Left lung (tissue), 10 donors: ENCODE data around the gene MMP2. TPM values are rescaled to one million over a fixed set of nuclear protein-coding genes. Genes with fewer than 3 reads are reported as not detected.
A peak's percentile ranks its signal among the peaks of the same experiment; 100 is the strongest.

Experiments used
- ATAC-seq: fragments of 200-7000 bp; cut with Tn5 transposase; one replicate; pipeline ENCODE4 v1.9.1; 2020; ENCODE audit warnings: moderate library complexity
- DNase-seq, 4 donors: peaks; one replicate each; pipeline ENCODE4 v3.0.0-alpha.2; 2013 to 2020
- H3K27ac ChIP-seq, 2 donors: fragments of 200-600 bp; sonication (generic) in 1 of 2; one replicate each; pipeline versions ENCODE4 v1.5.0 to v1.8.0; 2020 to 2021
- H3K27me3 ChIP-seq, 2 donors: fragments of 200-600 bp; sonication (generic) in 1 of 2; one replicate each; pipeline versions ENCODE4 v1.5.0 to v1.8.0; 2020 to 2021
- H3K36me3 ChIP-seq, 2 donors: fragments of 200-600 bp; sonication (generic) in 1 of 2; one replicate each; pipeline versions ENCODE4 v1.5.0 to v1.8.0; 2020 to 2021
- H3K4me1 ChIP-seq, 2 donors: fragments of 200-600 bp; one replicate each; pipeline ENCODE4 v1.8.0; 2021
- H3K4me3 ChIP-seq, 2 donors: fragments of 200-600 bp; sonication (generic) in 1 of 2; one replicate each; pipeline versions ENCODE4 v1.5.0 to v1.8.0; 2020 to 2021; ENCODE audit warnings: mild to moderate bottlenecking in 1 of 2
- H3K9me3 ChIP-seq, 2 donors: fragments of 200-600 bp; sonication (generic) in 1 of 2; one replicate each; pipeline versions ENCODE4 v1.5.0 to v1.8.0; 2020 to 2021
- intact Hi-C, 2 donors: fragments of 100-400 bp; cut with DNase I; formaldehyde crosslinking; loops; one replicate each; pipeline versions ENCODE4 v1.11.2 to v1.14.2; 2022
- polyA plus RNA-seq, 6 donors: library from polyadenylated mRNA; unstranded; fragments of 120-200 nt; gene quantifications; one replicate each; pipeline ENCODE4 v1.2.1, GENCODE V29; 2013; ENCODE audit not compliant: insufficient read length in 6 of 6
- total RNA-seq, 2 donors: library from RNA; stranded (reverse); fragmentation: NEBNext Ultra II Directional; extraction: Animal tissue kit (Norgen Biotek cat#: 25700); gene quantifications; one replicate each; pipeline ENCODE4 v1.2.1, GENCODE V29; 2021
- TF ChIP-seq, protein P1 (sequence below), 2 donors: fragments of 200-600 bp; sonication (generic) in 1 of 2; IDR thresholded peaks; one replicate each; pipeline versions ENCODE4 v1.5.0 to v1.8.0; 2021; ENCODE audit warnings: antibody characterized with exemption in 2 of 2
- donor health status: DM: no; HTN: yes; CAD: no.
- donor health status: DM: no; HTN: no; CAD: no.

MMP2 gene
- total and polyA plus RNA-seq, 8 donors: 300 to 677 (median 603) TPM

GRCh38 chr16:55471448-55472097, 7.4 kb upstream of the MMP2 start:
- Histone ChIP-seq H3K4me1 (no peaks in the 10 kb centered on the region), H3K4me3 (no peak overlapping the region), H3K36me3 (no peaks in the 10 kb centered on the region), H3K27ac (peak overlapping the region; percentile 14 to 20), H3K27me3 (no peaks in the 10 kb centered on the region), H3K9me3 (no peaks in the 10 kb centered on the region)
- DNase-seq (no peak), ATAC-seq (peak; percentile 62)
- intact Hi-C loops: no loop called here
- TF ChIP-seq, protein P1, sequence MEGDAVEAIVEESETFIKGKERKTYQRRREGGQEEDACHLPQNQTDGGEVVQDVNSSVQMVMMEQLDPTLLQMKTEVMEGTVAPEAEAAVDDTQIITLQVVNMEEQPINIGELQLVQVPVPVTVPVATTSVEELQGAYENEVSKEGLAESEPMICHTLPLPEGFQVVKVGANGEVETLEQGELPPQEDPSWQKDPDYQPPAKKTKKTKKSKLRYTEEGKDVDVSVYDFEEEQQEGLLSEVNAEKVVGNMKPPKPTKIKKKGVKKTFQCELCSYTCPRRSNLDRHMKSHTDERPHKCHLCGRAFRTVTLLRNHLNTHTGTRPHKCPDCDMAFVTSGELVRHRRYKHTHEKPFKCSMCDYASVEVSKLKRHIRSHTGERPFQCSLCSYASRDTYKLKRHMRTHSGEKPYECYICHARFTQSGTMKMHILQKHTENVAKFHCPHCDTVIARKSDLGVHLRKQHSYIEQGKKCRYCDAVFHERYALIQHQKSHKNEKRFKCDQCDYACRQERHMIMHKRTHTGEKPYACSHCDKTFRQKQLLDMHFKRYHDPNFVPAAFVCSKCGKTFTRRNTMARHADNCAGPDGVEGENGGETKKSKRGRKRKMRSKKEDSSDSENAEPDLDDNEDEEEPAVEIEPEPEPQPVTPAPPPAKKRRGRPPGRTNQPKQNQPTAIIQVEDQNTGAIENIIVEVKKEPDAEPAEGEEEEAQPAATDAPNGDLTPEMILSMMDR (IDR thresholded peaks at IDR 0.05): no peak

GRCh38 chr16:55473587-55473986, 5.4 kb upstream of the MMP2 start:
- intact Hi-C loops: no loop called here
- Histone ChIP-seq H3K9me3 (no peaks in the 10 kb centered on the region), H3K27ac (no peak overlapping the region), H3K36me3 (no peaks in the 10 kb centered on the region), H3K27me3 (peaks cover 0 to 13% of the 10 kb centered on the region in 2 donors), H3K4me1 (no peaks in the 10 kb centered on the region), H3K4me3 (no peak overlapping the region)
- DNase-seq: no peak
- TF ChIP-seq, protein P1 (IDR thresholded peaks at IDR 0.05): no peak
- ATAC-seq: no peak

DNA sequence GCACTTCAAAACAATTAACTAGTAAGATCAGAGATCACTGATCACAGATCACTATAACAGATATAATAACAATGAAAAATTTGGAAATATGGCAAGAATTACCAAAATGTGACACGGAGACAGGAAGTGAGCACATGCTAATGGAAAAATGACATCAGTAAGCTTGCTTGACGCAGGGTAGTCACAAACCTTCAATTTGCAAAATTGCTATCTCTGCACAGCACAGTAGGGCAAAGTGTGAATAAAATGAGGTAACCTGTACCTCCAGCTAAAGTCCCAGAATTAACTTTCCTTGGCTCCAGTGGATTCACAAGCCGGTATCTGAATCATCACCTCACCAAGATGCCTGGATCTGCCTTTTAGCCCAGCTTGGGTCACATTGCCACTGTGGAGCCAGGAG, 4.2 kb upstream of the MMP2 start:
- H3K36me3 ChIP-seq: no peaks in the 10 kb centered on the region
- intact Hi-C loops: no loop called here
- no peak overlapping the region for H3K27ac ChIP-seq
- ATAC-seq (no peak), DNase-seq (no peak)
- H3K27me3 ChIP-seq: peaks cover 8 to 26% of the 10 kb centered on the region in 2 donors
- H3K9me3 ChIP-seq: no peaks in the 10 kb centered on the region
- no peak overlapping the region for H3K4me3 ChIP-seq
- TF ChIP-seq, protein P1 (IDR thresholded peaks at IDR 0.05): no peak
- peaks cover 0 to 8% of the 10 kb centered on the region in 2 donors for H3K4me1 ChIP-seq

DNA sequence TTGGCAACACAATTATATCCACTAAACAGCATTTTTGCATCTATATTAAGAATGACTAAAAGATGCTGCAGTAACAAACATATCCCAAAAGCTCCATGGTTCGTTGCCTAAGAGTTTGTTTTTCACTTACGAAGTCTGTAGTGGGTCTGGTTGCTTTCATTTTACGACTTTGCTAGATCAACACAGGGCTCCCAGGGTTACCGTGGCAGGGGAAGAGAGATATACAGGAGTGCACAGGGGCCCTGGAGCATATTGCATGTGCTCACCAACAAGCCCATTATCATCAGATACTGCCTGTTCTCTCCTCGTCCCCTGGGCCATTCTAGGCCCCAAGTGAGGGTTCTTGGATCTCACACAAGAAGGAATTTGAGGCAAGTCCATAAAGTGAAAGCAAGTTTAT, 3.1 kb upstream of the MMP2 start:
- TF ChIP-seq, protein P1 (IDR thresholded peaks at IDR 0.05): no peak
- Histone ChIP-seq H3K27ac (peak overlapping the region in 1 of 2 donors; percentile 76), H3K4me3 (no peak overlapping the region), H3K9me3 (no peaks in the 10 kb centered on the region), H3K27me3 (peaks cover 8 to 37% of the 10 kb centered on the region in 2 donors), H3K4me1 (peaks cover 0 to 18% of the 10 kb centered on the region in 2 donors), H3K36me3 (no peaks in the 10 kb centered on the region)
- ATAC-seq (no peak), DNase-seq (no peak)
- intact Hi-C loops: no loop called here

- Histone ChIP-seq H3K27ac (peak overlapping the region in 1 of 2 donors; percentile 76), H3K4me3 (no peak overlapping the region), H3K9me3 (no peaks in the 10 kb centered on the region), H3K27me3 (peaks cover 8 to 44% of the 10 kb centered on the region in 2 donors), H3K36me3 (no peaks in the 10 kb centered on the region), H3K4me1 (peaks cover 0 to 18% of the 10 kb centered on the region in 2 donors)
- TF ChIP-seq, protein P1 (IDR thresholded peaks at IDR 0.05): no peak
- peak; percentile 16 for ATAC-seq
- intact Hi-C loops: no loop called here
- peak in 1 of 4 donors; percentile 67 for DNase-seq
Observed at GRCh38 chr16:55476625-55477533, 2.1 kb upstream of the MMP2 start.
